AG04449 (cell line): ENCODE measurements around the gene GALK1.

ENCODE experiments used
- CTCF ChIA-PET: fragments of 350-600 bp; formaldehyde crosslinking; extraction: SDS; loops from one replicate; lab custom pipeline; 2021; ENCODE audit warnings: antibody characterized with exemption; lab: Yijun Ruan, JAX
- POLR2A ChIA-PET: fragments of 400-600, 350-600 bp; formaldehyde crosslinking; extraction: SDS; loops from one replicate; lab custom pipeline; 2020; ENCODE audit warnings: antibody characterized with exemption, inconsistent platforms; lab: Yijun Ruan, JAX
- DNase-seq: peaks from one replicate; pipeline ENCODE4 v3.0.0-alpha.2; 2010; ENCODE audit warnings: low read depth, low spot score
- H3K4me3 ChIP-seq: 2 replicates; pipeline ENCODE4 v1.5.1; 2011; ENCODE audit warnings: low read depth, mild to moderate bottlenecking, control low read depth, low read length
- TF ChIP-seq, protein P1 (sequence below): IDR thresholded peaks from one replicate; pipeline ENCODE4 v1.5.1; 2011; ENCODE audit warnings: mild to moderate bottlenecking, moderate library complexity, low read length, control low read depth, inconsistent platforms; ENCODE audit not compliant: insufficient read depth; ENCODE audit errors: missing control alignments

Gene GALK1

DNA sequence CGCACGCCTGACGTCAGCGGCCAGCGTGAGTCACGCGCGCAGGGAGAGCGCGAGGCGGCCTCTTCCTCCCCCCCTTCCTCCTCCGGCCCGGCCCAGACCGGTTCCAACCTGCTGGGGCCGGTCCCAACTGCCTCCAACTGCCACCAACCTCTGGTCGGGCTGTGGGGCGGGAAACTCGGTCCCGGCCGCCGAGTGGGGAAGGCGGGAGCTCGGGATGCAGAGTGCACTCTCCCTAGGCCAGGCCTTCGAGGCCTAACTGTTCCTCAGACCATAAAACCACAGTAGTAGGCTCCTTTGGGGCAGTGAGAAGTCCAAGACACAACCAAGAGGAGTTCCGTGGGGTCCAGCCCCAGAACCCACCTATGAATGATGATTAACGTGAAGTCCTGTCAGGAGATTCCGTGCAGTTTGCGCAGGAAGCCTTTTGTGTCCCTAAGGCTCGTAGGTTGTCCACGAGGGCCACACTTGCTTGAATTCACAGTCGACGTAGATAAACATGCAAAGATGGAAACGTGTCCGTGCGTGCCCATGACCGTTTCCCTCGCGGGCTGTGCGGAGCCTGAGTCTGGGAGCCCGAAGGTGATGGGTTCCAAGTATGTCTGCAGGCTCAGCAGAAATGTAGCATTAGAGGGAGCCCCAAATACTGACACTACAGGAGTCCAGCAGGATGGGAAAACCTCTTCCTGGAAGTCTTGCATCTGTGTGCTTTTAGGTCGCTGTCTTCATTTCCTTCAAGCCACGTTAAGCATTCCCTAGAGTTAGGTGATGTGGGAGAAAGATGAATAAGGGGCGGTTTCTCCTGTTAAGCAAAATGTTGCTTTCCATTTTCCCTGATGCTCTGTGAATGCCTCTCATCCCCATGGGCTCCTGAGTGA is 20.3 kb upstream of the GALK1 start:
- POLR2A ChIA-PET: interaction anchor here (0.7 to 1.0 kb wide), 3 partner anchors 9 to 233 kb away, joined by 3 to 4 read pairs (median 3); no protein-coding TSS in a partner anchor
- CTCF ChIA-PET: interaction anchor here (1.0 to 1.5 kb wide), 8 partner anchors 8 to 71 kb away, joined by 3 to 5 read pairs (median 3); no protein-coding TSS in a partner anchor
- TF ChIP-seq, protein P1, sequence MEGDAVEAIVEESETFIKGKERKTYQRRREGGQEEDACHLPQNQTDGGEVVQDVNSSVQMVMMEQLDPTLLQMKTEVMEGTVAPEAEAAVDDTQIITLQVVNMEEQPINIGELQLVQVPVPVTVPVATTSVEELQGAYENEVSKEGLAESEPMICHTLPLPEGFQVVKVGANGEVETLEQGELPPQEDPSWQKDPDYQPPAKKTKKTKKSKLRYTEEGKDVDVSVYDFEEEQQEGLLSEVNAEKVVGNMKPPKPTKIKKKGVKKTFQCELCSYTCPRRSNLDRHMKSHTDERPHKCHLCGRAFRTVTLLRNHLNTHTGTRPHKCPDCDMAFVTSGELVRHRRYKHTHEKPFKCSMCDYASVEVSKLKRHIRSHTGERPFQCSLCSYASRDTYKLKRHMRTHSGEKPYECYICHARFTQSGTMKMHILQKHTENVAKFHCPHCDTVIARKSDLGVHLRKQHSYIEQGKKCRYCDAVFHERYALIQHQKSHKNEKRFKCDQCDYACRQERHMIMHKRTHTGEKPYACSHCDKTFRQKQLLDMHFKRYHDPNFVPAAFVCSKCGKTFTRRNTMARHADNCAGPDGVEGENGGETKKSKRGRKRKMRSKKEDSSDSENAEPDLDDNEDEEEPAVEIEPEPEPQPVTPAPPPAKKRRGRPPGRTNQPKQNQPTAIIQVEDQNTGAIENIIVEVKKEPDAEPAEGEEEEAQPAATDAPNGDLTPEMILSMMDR: no peak

DNA sequence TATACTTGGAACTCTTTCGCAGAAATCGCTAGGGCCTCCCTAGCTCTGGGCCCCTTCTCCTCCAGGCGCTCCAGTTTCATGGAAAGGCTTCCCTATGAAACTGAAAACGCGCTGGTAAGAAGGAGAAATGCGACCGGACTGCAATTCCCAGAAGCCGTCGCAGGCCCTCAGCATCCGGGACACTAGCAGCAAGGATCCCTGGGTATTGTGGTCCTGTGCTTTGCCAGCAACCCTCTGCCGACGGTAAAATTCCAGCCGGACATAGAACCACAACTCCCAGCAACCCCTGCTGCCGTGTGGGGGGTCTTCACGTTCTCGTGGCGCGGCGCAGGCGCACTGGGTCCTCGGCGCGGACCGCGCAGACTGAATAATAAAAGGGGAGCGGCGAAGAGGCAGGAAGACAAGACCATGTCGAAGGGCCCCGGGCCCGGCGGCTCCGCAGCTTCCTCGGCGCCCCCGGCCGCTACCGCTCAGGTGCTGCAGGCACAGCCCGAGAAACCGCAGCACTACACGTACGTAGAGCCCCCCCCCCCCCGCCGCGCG is 19.6 kb upstream of the GALK1 start, which contains the start of gene UNK:
UNK (plus strand) TSS at position 334 of the 543 bp plus-strand sequence; CDS start at position 409, 75 bp downstream.
- H3K4me3 ChIP-seq: peak within 1 kb of the TSS; percentile 79
- CTCF ChIA-PET: interaction anchor here (0.9 to 3.3 kb wide), 8 partner anchors 8 to 121 kb away, joined by 3 to 25 read pairs (median 4); partner anchors contain the start of gene GALK1
- TF ChIP-seq, protein P1: no peak
- POLR2A ChIA-PET: interaction anchor here (0.7 kb wide), 1 partner anchor 232 kb away, joined by 3 read pairs; no protein-coding TSS in a partner anchor
- DNase-seq: peak; percentile 98

More for the DNA sequence above, 20.3 kb upstream of the GALK1 start:
- H3K4me3 ChIP-seq: peak overlapping the region; percentile 79
- DNase-seq: no peak

DNA sequence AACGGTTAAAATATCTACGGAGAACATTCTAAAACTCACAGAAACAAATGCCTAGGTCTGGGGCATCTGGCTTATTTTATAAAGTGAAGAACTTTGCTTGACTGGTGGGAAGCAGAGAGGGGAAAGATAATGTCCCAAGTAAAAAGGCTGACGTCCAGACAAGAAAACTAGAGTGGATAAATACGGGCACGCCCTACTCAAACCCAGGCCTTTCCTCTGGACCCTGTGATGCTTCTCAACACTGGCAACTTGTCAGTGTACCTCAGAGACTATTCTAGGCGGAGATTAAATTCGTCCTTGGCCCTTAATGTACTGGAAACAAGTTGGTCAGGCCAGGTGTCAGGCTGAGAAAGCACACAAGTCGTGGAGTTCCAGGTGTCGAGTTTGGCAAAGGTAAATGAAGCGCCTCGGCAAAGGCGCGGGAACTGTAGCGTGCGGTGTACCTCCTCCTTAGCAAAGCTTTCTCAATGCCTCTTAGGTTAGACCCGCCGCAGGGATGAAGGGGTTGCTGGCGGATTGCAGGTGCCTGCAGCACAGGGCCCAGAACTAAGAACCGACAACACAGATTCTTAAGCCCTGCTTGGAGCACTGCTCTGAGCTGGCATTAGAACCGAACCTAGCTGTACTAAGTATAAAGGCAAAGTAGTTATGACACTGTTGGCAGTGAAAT is 18.9 kb upstream of the GALK1 start:
- TF ChIP-seq, protein P1: no peak
- POLR2A ChIA-PET: interaction anchor here (0.6 to 1.0 kb wide), 3 partner anchors 11 to 231 kb away, joined by 3 read pairs; no protein-coding TSS in a partner anchor
- CTCF ChIA-PET: interaction anchor here (0.9 to 3.3 kb wide), 28 partner anchors 8 to 219 kb away, joined by 3 to 25 read pairs (median 5); partner anchors contain the start of genes GALK1, TRIM65 and WBP2
- H3K4me3 ChIP-seq: peak overlapping the region; percentile 54
- DNase-seq: no peak

DNA sequence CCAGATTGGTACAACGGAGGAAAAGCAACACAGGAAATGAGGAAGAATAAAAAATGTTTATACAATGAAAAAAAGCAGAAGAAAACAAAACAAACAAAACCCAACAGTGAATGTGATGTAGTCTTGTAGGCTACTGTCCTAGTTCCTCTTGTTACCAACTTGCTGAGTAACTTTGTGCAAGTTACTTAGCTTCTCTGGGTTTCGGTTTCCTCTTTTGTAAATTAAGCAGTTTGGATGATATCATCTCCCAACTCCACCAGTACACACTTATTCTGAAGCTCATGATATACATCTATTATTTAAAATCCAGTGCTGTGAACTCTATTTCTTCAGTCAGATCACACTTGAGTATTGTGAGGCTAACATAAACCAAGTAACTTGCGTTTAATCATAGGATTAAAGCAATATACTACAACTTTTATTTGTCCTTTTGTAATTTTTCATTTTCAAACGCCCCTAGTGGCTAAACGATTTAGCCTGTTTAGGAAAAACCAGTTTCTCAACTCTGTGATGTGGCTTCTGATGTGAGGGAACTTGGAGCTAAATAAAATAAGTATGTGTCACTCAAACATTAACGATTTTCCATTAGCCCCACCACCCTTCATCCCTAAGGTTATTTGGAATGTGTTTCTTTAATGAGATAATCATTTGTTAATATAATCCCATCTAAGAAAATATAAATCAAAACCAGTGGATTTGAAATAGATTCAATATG is 18.2 kb upstream of the GALK1 start:
- ChIA-PET CTCF (interaction anchor here (0.7 to 3.3 kb wide), 31 partner anchors 8 to 241 kb away, joined by 3 to 25 read pairs (median 4); partner anchors contain the start of genes GALK1, MRPL38, TRIM65 and WBP2), POLR2A (interaction anchor here (0.6 to 1.0 kb wide), 4 partner anchors 10 to 106 kb away, joined by 3 to 4 read pairs (median 3); no protein-coding TSS in a partner anchor)
- TF ChIP-seq, protein P1: peak; percentile 37
- DNase-seq: no peak
- H3K4me3 ChIP-seq: no peak overlapping the region

DNA sequence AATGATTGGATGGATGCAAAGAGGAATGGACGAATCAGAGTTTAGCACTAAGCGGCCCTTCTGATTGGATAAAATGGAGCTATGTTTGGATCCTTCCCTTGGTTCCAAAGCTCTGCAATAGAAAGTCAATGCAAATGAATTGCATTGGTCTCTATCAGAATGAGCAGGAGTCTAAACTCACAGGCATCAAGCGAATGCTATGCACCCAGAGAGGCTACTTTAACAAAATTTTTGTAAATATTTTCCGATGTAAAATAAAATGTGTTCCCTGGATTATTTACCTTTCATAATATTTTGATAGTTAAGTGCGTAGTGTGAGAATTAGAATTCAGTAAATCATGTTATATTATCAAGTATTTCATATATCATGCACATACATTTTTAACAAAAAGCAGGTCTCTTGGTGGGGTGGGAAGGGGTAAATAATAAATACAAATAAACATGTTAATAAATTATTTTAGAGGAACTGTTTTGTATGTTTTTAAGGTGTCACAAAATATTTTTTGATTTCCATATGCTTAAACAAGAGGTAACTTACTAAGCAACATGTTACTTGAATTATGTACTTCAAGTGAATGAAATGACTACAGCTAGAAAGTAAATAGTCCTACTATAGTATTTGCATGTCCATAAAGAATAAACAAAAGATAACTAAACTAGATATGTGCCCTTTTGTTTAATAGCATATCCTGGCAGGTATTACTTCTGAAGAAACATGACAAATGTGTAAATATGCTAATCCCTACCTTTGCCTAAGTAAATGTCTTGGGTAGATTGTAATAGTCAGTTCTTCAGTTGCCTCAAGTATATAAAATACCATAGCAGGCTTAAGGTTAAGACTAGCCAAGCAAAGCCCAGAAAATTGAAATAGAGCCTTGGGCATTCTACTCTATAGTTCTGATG is 15.2 kb upstream of the GALK1 start:
- no peak for DNase-seq
- POLR2A ChIA-PET: interaction anchor here (0.5 to 1.6 kb wide), 34 partner anchors 9 to 521 kb away, joined by 3 to 33 read pairs (median 4); partner anchors contain the start of genes GALK1, MRPL38, SMIM5 and TRIM47
- H3K4me3 ChIP-seq: no peak overlapping the region
- CTCF ChIA-PET: interaction anchor here (1.1 to 2.7 kb wide), 5 partner anchors 10 to 76 kb away, joined by 3 to 6 read pairs (median 3); no protein-coding TSS in a partner anchor
- TF ChIP-seq, protein P1: no peak
